ENCODE measurements around the gene AOX1.
"Not testable (repeated sequence)": the region's sequence is repeated elsewhere in the genome, so short reads cannot be mapped to it uniquely, and the experiment has no call there.

The AOX1 gene

GRCh38 chr2:200713003-200713703 lies 127.3 kb downstream of the AOX1 start:
- WGBS, 2 experiments: 17 to 20% methylated on average over 15 to 17 of the region's 17 CpGs
- H3K27ac ChIP-seq (ENCODE audit: insufficient read depth, low read depth, low read length, poor library complexity, severe bottlenecking): no peak overlapping the region
- peak overlapping the region; percentile 4 for H3K4me3 ChIP-seq (ENCODE audit: insufficient read depth, low read depth, low read length)

DNA sequence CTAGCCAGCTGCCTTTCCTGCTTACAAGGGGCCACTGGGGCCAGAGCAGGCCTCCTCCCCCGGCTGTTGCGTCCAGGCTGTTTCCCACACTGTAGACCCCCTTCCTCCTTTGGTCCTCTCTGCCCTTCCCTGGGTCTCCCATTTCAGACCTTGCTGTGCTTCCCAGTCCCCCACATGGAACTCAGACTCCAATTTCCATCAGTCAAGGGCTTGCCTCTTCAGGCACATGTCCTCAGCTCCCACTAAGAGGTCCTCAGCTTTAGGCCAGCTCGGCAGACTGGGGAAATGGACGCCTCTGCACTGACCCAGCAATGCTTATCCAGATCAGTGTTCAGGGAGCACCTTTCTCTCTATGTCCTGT lies 127.9 kb downstream of the AOX1 start:
- Histone ChIP-seq H3K27me3 (ENCODE audit: control insufficient read depth, insufficient read depth, low read length, poor library complexity, severe bottlenecking) (no peaks in the 10 kb centered on the region), H3K9me3 (ENCODE audit: control insufficient read depth, low read length) (no peaks in the 10 kb centered on the region), H3K4me3 (ENCODE audit: insufficient read depth, low read depth, low read length) (no peak overlapping the region), H3K36me3 (ENCODE audit: control insufficient read depth, insufficient read depth, low read length) (no peaks in the 10 kb centered on the region), H3K27ac (ENCODE audit: insufficient read depth, low read depth, low read length, poor library complexity, severe bottlenecking) (no peak overlapping the region), H3K4me1 (ENCODE audit: control insufficient read depth, insufficient read depth, low read length) (no peaks in the 10 kb centered on the region)
- 91 to 93% methylated on average over 4 of the region's 4 CpGs for WGBS, 2 experiments

More at GRCh38 chr2:200713003-200713703, 127.3 kb downstream of the AOX1 start:
- Histone ChIP-seq H3K27me3 (ENCODE audit: control insufficient read depth, insufficient read depth, low read length, poor library complexity, severe bottlenecking) (no peaks in the 10 kb centered on the region), H3K4me1 (ENCODE audit: control insufficient read depth, insufficient read depth, low read length) (no peaks in the 10 kb centered on the region), H3K36me3 (ENCODE audit: control insufficient read depth, insufficient read depth, low read length) (no peaks in the 10 kb centered on the region), H3K9me3 (ENCODE audit: control insufficient read depth, low read length) (no peaks in the 10 kb centered on the region)

DNA sequence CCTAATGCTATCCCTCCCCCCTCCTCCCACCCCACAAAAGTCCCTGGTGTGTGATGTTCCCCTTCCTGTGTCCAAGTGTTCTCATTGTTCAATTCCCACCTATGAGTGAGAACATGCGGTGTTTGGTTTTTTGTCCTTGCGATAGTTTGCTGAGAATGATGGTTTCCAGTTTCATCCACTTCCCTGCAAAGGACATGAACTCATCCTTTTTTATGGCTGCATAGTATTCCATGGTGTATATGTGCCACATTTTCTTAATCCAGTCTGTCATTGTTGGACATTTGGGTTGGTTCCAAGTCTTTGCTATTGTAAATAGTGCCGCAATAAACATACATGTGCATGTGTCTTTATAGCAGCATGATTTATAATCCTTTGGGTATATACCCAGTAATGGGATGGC lies 129.2 kb downstream of the AOX1 start:
- not testable (repeated sequence) for H3K36me3 ChIP-seq (ENCODE audit: control insufficient read depth, insufficient read depth, low read length); H3K27me3 ChIP-seq (ENCODE audit: control insufficient read depth, insufficient read depth, low read length, poor library complexity, severe bottlenecking); H3K4me3 ChIP-seq (ENCODE audit: insufficient read depth, low read depth, low read length); H3K27ac ChIP-seq (ENCODE audit: insufficient read depth, low read depth, low read length, poor library complexity, severe bottlenecking); H3K4me1 ChIP-seq (ENCODE audit: control insufficient read depth, insufficient read depth, low read length); H3K9me3 ChIP-seq (ENCODE audit: control insufficient read depth, low read length)
- no CpG with 5 or more reads among the region's 3 CpGs for WGBS, 2 experiments

DNA sequence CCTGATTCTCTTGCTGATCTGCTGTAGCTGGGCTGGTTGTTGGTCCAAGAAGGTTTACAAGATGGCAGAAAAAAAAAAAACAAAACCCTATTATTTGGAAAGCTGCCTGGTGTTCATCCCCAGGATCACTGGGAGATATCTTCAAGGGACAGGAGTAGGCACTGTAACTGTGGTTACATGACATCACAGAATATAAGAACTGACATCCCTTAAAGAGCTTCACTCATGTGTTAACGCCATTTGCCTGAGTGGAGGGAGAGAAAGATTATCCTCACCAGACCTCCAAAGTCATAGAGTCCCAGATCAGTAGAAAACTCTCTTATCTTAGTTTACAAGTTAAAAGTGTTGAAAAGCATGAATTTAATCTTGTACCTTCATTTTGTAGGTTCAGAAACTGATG lies 130.6 kb downstream of the AOX1 start:
- no peaks in the 10 kb centered on the region for H3K27me3 ChIP-seq (ENCODE audit: control insufficient read depth, insufficient read depth, low read length, poor library complexity, severe bottlenecking)
- no peaks in the 10 kb centered on the region for H3K36me3 ChIP-seq (ENCODE audit: control insufficient read depth, insufficient read depth, low read length)
- no peaks in the 10 kb centered on the region for H3K4me1 ChIP-seq (ENCODE audit: control insufficient read depth, insufficient read depth, low read length)
- H3K9me3 ChIP-seq (ENCODE audit: control insufficient read depth, low read length): no peaks in the 10 kb centered on the region
- H3K4me3 ChIP-seq (ENCODE audit: insufficient read depth, low read depth, low read length): no peak overlapping the region
- no peak overlapping the region for H3K27ac ChIP-seq (ENCODE audit: insufficient read depth, low read depth, low read length, poor library complexity, severe bottlenecking)
- WGBS, 2 experiments: 100% methylated on average over 1 of the region's 1 CpG; no CpG with 5 or more reads in 1 of the 2 experiments

Data from ectodermal cell (in vitro differentiated cells).